Natural killer cell (primary cell): ENCODE data around the gene TUBA4A. TPM values are rescaled to one million over a fixed set of nuclear protein-coding genes. Genes with fewer than 3 reads are reported as not detected.
A peak's percentile ranks its signal among the peaks of the same experiment; 100 is the strongest.

Experiments used
- ATAC-seq, 3 donors: fragments of 150-1000 bp in 2 of 3; fragments of 200-7000 bp in 1 of 3; cut with Tn5 transposase; 1 replicate in 1 of 3; 2 replicates in 2 of 3; pipeline ENCODE4 v1.10.0; 2021; ENCODE audit warnings: mild to moderate bottlenecking in 2 of 3, moderate library complexity in 2 of 3
- DNase-seq, 2 donors: peaks; one replicate each; pipeline versions ENCODE4 v3.0.0 to v3.0.0-alpha.2; 2013 to 2021; ENCODE audit warnings: mixed read lengths in 1 of 2
- H3K27ac ChIP-seq: one replicate; pipeline ENCODE4 v1.5.1; 2013; ENCODE audit warnings: mild to moderate bottlenecking, low read length
- H3K27me3 ChIP-seq: one replicate; pipeline ENCODE4 v1.6.1; 2013; ENCODE audit warnings: low read length; ENCODE audit not compliant: control insufficient read depth, insufficient read depth
- H3K36me3 ChIP-seq: one replicate; pipeline ENCODE4 v1.6.1; 2013; ENCODE audit warnings: low read length; ENCODE audit not compliant: control insufficient read depth, insufficient read depth
- H3K4me1 ChIP-seq: one replicate; pipeline ENCODE4 v1.6.1; 2013; ENCODE audit warnings: low read length; ENCODE audit not compliant: control insufficient read depth, insufficient read depth
- H3K4me3 ChIP-seq: one replicate; pipeline ENCODE4 v1.5.1; 2013; ENCODE audit warnings: low read length
- H3K9me3 ChIP-seq: one replicate; pipeline ENCODE4 v1.6.1; 2013; ENCODE audit warnings: low read length; ENCODE audit not compliant: control insufficient read depth, insufficient read depth
- H3K27ac Mint-ChIP-seq, 2 donors: one replicate each; pipeline ENCODE4 v1.8.0; 2022; ENCODE audit warnings: mild to moderate bottlenecking in 2 of 2, mixed read lengths in 2 of 2, moderate library complexity in 1 of 2
- H3K27me3 Mint-ChIP-seq, 2 donors: one replicate each; pipeline ENCODE4 v1.8.0; 2022; ENCODE audit warnings: low read depth in 2 of 2, mixed read lengths in 2 of 2
- H3K36me3 Mint-ChIP-seq: one replicate; pipeline ENCODE4 v1.8.0; 2022; ENCODE audit warnings: mixed read lengths
- H3K4me1 Mint-ChIP-seq, 2 donors: one replicate each; pipeline ENCODE4 v1.8.0; 2022; ENCODE audit warnings: mixed read lengths in 2 of 2
- H3K4me3 Mint-ChIP-seq: one replicate; pipeline ENCODE4 v1.8.0; 2022; ENCODE audit warnings: mild to moderate bottlenecking, moderate library complexity, mixed read lengths
- H3K9me3 Mint-ChIP-seq, 2 donors: one replicate each; pipeline ENCODE4 v1.8.0; 2022; ENCODE audit warnings: mixed read lengths in 2 of 2
- CTCF ChIP-seq: fragments of 200-600 bp; IDR thresholded peaks from one replicate; pipeline ENCODE4 v1.8.0; 2022; ENCODE audit warnings: antibody characterized with exemption
- WGBS: methylation state at CpG from one replicate; pipeline ENCODE4 v1.1.7; 2013; ENCODE audit warnings: missing lambda C conversion rate; ENCODE audit not compliant: insufficient coverage; 5-methylcytosine and 5-hydroxymethylcytosine counted together
- intact Hi-C: fragments of 100-400 bp; cut with micrococcal nuclease; formaldehyde crosslinking; loops from one replicate; pipeline ENCODE4 v1.14.2; 2022
- total RNA-seq, 4 donors: library from RNA; stranded (reverse); fragments of 120-200 nt in 1 of 4; gene quantifications; one replicate each; pipeline versions ENCODE4 v1.2.3 to v1.2.4, GENCODE V29; 2013 to 2022

The TUBA4A gene
- total RNA-seq, 3 donors from 2014 or later (not counting 1 experiment from before 2014, with no cell fraction given) = 145 to 188 (median 146) TPM

- H3K4me1 ChIP-seq = peaks cover 65% of the 10 kb centered on the region
- no peaks in the 10 kb centered on the region for H3K9me3 ChIP-seq
- no peak overlapping the region for H3K4me3 ChIP-seq
- intact Hi-C loops = no loop called here
- no peaks in the 10 kb centered on the region for H3K27me3 Mint-ChIP-seq
- H3K27ac ChIP-seq = peak overlapping the region; percentile 97
- no peaks in the 10 kb centered on the region for H3K27me3 ChIP-seq
- no peak for DNase-seq
- peaks cover 36% of the 10 kb centered on the region for H3K36me3 ChIP-seq
- H3K9me3 Mint-ChIP-seq = no peaks in the 10 kb centered on the region
- H3K27ac Mint-ChIP-seq = peak overlapping the region; percentile 86 to 98
- whole genome bisulfite sequencing = 98% methylated on average over 10 of the region's 10 CpGs
- no peak for ATAC-seq
- peaks cover 54 to 69% of the 10 kb centered on the region in 2 donors for H3K4me1 Mint-ChIP-seq
- peak overlapping the region; percentile 94 for H3K4me3 Mint-ChIP-seq
- no peak for TF ChIP-seq CTCF
- no peaks in the 10 kb centered on the region for H3K36me3 Mint-ChIP-seq
Observed at GRCh38 chr2:219246559-219246958, 7.2 kb downstream of the TUBA4A start.

- Histone ChIP-seq H3K9me3 (no peaks in the 10 kb centered on the region), H3K4me1 (peaks cover 58% of the 10 kb centered on the region), H3K27me3 (no peaks in the 10 kb centered on the region), H3K27ac (peak overlapping the region; percentile 97), H3K4me3 (peak overlapping the region; percentile 96), H3K36me3 (peaks cover 29% of the 10 kb centered on the region)
- WGBS = 25% methylated on average over 10 of the region's 10 CpGs
- intact Hi-C loops = loop anchor here (1.0 to 2.0 kb wide), 2 partner anchors 7 to 17 kb away; partner anchors contain the start of genes ANKZF1, ATG9A, TUBA4A and TUBA4B
- Mint-ChIP-seq H3K27ac (peak overlapping the region; percentile 86 to 98), H3K27me3 (no peaks in the 10 kb centered on the region), H3K4me3 (peak overlapping the region; percentile 94), H3K36me3 (no peaks in the 10 kb centered on the region), H3K9me3 (no peaks in the 10 kb centered on the region), H3K4me1 (peaks cover 50 to 66% of the 10 kb centered on the region in 2 donors)
- TF ChIP-seq CTCF = no peak
- peak in 1 of 2 donors; percentile 42 for DNase-seq
- ATAC-seq = peak in 1 of 3 donors; percentile 3
Observed at GRCh38 chr2:219245899-219246230, 7.9 kb downstream of the TUBA4A start.

DNA sequence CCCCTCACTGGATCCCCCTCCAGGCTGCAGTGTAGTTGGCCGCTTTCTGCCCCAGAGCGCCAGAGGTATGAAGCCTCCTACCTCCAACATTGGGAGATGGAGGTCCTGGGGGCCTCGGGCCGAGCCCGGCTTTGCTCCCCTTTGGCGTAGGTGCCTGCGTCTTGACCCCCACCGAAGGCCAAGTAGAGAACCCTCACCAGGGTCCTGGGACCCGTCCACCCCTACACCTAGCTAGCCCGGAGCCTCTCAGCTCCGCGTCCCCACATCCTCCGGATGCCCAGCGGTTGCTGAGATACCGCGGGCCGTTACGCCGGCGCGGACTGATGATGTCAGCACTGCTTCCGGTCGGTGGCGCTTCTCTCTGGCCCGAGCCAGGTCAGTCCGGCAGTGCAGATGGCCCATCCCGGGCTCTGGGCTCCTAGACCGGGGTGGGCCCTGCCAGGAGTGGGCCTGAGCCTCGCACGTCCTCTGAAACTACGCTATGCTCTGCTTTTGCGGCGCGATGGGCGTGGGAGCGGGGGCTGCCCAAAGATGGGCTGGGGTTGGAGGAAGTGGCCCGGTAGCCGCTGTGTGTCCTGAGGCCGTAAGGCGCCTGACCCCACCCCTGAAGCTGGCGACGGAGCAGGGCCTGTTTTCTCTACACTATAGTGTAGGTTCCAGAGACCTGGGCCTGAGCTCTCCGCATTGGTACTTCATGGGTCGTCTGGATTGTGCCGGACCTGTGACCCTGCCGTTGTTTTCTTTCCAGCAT lies 8.4 kb downstream of the TUBA4A start, which contains the start of the genes GLB1L and STK16:
TSS of gene GLB1L (minus strand) at position 297 of the 751 bp plus-strand sequence. CDS start 1,871 bp downstream, outside the sequence.
TSS of gene STK16 (plus strand) at position 332 of the 751 bp plus-strand sequence. CDS start 521 bp downstream, outside the sequence.
- Histone ChIP-seq H3K4me1 (peaks cover 53% of the 10 kb centered on the region), H3K27me3 (no peaks in the 10 kb centered on the region), H3K9me3 (no peaks in the 10 kb centered on the region), H3K36me3 (peaks cover 24% of the 10 kb centered on the region), H3K27ac (peak within 1 kb of the TSS; percentile 97), H3K4me3 (peak within 1 kb of the TSS; percentile 96)
- Mint-ChIP-seq H3K27me3 (no peaks in the 10 kb centered on the region), H3K36me3 (no peaks in the 10 kb centered on the region), H3K27ac (peak within 1 kb of the TSS; percentile 86 to 98), H3K9me3 (no peaks in the 10 kb centered on the region), H3K4me1 (peaks cover 45 to 60% of the 10 kb centered on the region in 2 donors), H3K4me3 (peak within 1 kb of the TSS; percentile 94)
- WGBS = under 1% methylated on average over 46 of the region's 46 CpGs
- intact Hi-C loops = loop anchor here (1.0 to 2.0 kb wide), 2 partner anchors 8 to 17 kb away; partner anchors contain the start of genes ANKZF1, ATG9A, TUBA4A and TUBA4B
- ATAC-seq = peak; percentile 76 to 90 (median 84)
- peak; percentile 93 to 94 for DNase-seq
- no peak for TF ChIP-seq CTCF
